HG02840 (cell line): ENCODE measurements around the gene CUX1.
"Not testable (repeated sequence)": the region's sequence is repeated elsewhere in the genome, so short reads cannot be mapped to it uniquely, and the experiment has no call there.

Experiments
- ATAC-seq: cut with Tn5 transposase; IDR thresholded peaks from one replicate; pipeline ENCODE4 v1.9.1; 2021; ENCODE audit warnings: mild to moderate bottlenecking, moderate library complexity, moderate number of reproducible peaks; ENCODE audit not compliant: unreplicated experiment, low FRiP score

CUX1 gene

GRCh38 chr7:102215711-102216110, 398.3 kb downstream of the CUX1 start:
- no peak for ATAC-seq

GRCh38 chr7:102216573-102217314, 399.3 kb downstream of the CUX1 start:
- no peak for ATAC-seq

GRCh38 chr7:102220229-102220850, 402.9 kb downstream of the CUX1 start:
- ATAC-seq, result no peak

- no peak for ATAC-seq
Observed at GRCh38 chr7:102220960-102221800, 403.8 kb downstream of the CUX1 start.

- no peak for ATAC-seq
Observed at GRCh38 chr7:102221961-102222360, 404.5 kb downstream of the CUX1 start.

- ATAC-seq, result no peak
Observed at GRCh38 chr7:102222445-102222844, 405.0 kb downstream of the CUX1 start.

GRCh38 chr7:102223184-102223583, 405.8 kb downstream of the CUX1 start:
- ATAC-seq, result no peak

- ATAC-seq, result no peak
Observed at GRCh38 chr7:102225025-102225424, 407.6 kb downstream of the CUX1 start.

GRCh38 chr7:102227371-102227770, 409.9 kb downstream of the CUX1 start:
- ATAC-seq, result no peak

- ATAC-seq, result no peak
Observed at GRCh38 chr7:102228935-102229334, 411.5 kb downstream of the CUX1 start.

- ATAC-seq, result not testable (repeated sequence)
Observed at GRCh38 chr7:102230162-102230561, 412.7 kb downstream of the CUX1 start.

GRCh38 chr7:102230593-102230992, 413.2 kb downstream of the CUX1 start:
- no peak for ATAC-seq

GRCh38 chr7:102232611-102233286, 415.3 kb downstream of the CUX1 start:
- no peak for ATAC-seq

- ATAC-seq, result no peak
Observed at GRCh38 chr7:102234131-102234530, 416.7 kb downstream of the CUX1 start.

GRCh38 chr7:102234801-102235550, 417.6 kb downstream of the CUX1 start:
- ATAC-seq, result no peak

GRCh38 chr7:102236102-102236501, 418.7 kb downstream of the CUX1 start:
- no peak for ATAC-seq

GRCh38 chr7:102236592-102237287, 419.3 kb downstream of the CUX1 start:
- no peak for ATAC-seq

GRCh38 chr7:102239206-102239820, 421.9 kb downstream of the CUX1 start:
- no peak for ATAC-seq

GRCh38 chr7:102241431-102241830, 424.0 kb downstream of the CUX1 start:
- ATAC-seq, result no peak
